Glutamatergic neuron (in vitro differentiated cells): ENCODE measurements around the gene FOXO1. TPM values are rescaled to one million over a fixed set of nuclear protein-coding genes. Genes with fewer than 3 reads are reported as not detected.

Experiments
- DNase-seq: peaks from one replicate; pipeline ENCODE4 v3.0.0; 2022
- H3K27ac Mint-ChIP-seq: one replicate; pipeline ENCODE4 v1.8.0; 2020; ENCODE audit warnings: mild to moderate bottlenecking, mixed read lengths, inconsistent platforms; ENCODE audit not compliant: unreplicated experiment
- H3K27me3 Mint-ChIP-seq: one replicate; pipeline ENCODE4 v1.8.0; 2020; ENCODE audit warnings: mild to moderate bottlenecking, moderate library complexity, mixed read lengths, inconsistent platforms; ENCODE audit not compliant: unreplicated experiment
- H3K36me3 Mint-ChIP-seq: one replicate; pipeline ENCODE4 v1.8.0; 2020; ENCODE audit warnings: mild to moderate bottlenecking, mixed read lengths, inconsistent platforms; ENCODE audit not compliant: unreplicated experiment
- H3K4me1 Mint-ChIP-seq: one replicate; pipeline ENCODE4 v1.8.0; 2020; ENCODE audit warnings: mild to moderate bottlenecking, low read depth, mixed read lengths, inconsistent platforms; ENCODE audit not compliant: unreplicated experiment
- H3K4me3 Mint-ChIP-seq: one replicate; pipeline ENCODE4 v1.8.0; 2020; ENCODE audit warnings: mild to moderate bottlenecking, mixed read lengths, inconsistent platforms; ENCODE audit not compliant: unreplicated experiment
- H3K9me3 Mint-ChIP-seq: one replicate; pipeline ENCODE4 v1.8.0; 2020; ENCODE audit warnings: mild to moderate bottlenecking, moderate library complexity, mixed read lengths, inconsistent platforms; ENCODE audit not compliant: unreplicated experiment
- CTCF ChIP-seq: fragments of 200-600 bp; sonication (generic); IDR thresholded peaks from one replicate; pipeline ENCODE4 v1.5.0; 2021; ENCODE audit not compliant: partially characterized antibody, unreplicated experiment
- total RNA-seq: library from RNA; stranded (reverse); fragmentation: NEBNext Ultra II Directional; extraction: Animal tissue kit (Norgen Biotek cat#: 25700); gene quantifications from one replicate; pipeline ENCODE4 v1.2.1, GENCODE V29; 2021; ENCODE audit not compliant: unreplicated experiment

Gene FOXO1
- total RNA-seq, 1 donor from 2014 or later = 1.4 TPM

DNA sequence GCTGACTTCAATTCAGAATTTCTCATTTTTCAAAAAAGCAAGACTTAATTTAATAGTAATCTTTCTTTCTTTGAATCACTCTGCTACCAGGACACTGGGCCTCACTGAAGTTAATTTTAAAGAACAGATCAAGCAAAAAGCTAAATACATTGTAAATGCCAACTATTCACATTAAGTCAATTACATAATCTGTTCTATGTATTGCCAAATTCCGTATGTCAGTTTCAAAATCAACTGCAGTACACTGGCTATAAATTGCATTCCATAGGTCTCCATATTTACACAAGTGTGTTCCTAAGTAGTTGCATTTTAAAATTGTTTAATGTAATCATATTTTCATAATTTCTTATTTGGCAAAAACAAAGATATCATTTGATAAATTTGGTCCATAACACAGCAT, 10.1 kb downstream of the FOXO1 start:
- Mint-ChIP-seq H3K36me3 (no peaks in the 10 kb centered on the region), H3K4me3 (no peak overlapping the region), H3K27ac (no peak overlapping the region), H3K4me1 (no peaks in the 10 kb centered on the region), H3K27me3 (no peaks in the 10 kb centered on the region), H3K9me3 (peaks cover 3% of the 10 kb centered on the region)
- no peak for TF ChIP-seq CTCF
- DNase-seq = no peak

DNA sequence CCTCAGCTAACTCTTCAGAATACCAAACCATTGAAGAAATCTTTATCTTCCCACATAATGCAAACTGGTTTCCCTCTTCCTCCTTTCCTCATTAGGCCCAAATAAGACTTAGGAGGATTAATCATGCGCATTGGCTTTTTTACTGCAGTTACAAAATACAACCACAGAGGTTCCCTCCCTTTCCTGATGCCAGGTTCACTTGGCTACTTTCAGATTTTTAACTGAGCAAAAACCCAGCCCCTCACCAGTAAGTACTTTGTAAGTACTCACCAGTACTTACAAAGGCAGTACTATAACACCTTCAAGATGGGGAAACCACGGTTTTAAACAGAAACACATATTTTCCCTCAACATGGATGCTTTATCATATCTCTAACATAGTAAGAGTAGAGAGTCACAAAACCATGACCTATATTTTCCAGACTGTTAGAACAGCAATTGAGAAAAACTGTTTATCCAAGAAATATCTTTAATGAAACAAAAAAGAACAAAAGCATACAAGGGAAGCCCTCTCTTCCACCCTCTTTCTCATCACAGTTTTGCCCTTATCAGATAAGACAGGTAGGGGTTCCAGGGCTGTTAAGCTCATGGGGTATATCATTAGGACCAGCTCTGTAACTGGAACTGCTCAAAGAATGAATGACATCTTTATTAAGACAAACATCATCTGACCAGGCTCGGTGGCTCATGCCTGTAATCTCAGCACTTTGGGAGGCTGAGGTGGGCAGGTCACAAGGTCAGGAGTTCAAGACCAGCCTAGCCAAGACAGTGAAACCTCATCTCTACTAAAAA, 12.7 kb downstream of the FOXO1 start:
- H3K9me3 Mint-ChIP-seq = peaks cover 3% of the 10 kb centered on the region
- no peak overlapping the region for H3K27ac Mint-ChIP-seq
- no peak for TF ChIP-seq CTCF
- no peak overlapping the region for H3K4me3 Mint-ChIP-seq
- DNase-seq = no peak
- no peaks in the 10 kb centered on the region for H3K4me1 Mint-ChIP-seq
- no peaks in the 10 kb centered on the region for H3K27me3 Mint-ChIP-seq
- H3K36me3 Mint-ChIP-seq = no peaks in the 10 kb centered on the region

DNA sequence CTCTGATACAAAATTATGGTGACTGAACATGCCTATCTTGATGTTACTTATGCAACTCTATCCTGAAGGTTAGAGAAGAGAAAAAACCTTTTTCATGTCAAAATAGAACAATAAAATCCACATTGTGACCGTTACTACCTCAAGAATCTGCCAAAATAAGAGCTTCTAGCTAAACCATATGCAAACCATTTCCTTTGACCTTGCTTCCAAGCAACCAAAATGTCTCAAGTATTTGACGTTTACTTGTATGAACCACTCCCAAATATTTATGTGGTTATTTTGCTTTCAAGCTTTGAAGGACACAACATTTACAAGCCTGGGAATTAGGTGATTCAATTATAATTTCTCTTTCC, 13.9 kb downstream of the FOXO1 start:
- H3K4me1 Mint-ChIP-seq = no peaks in the 10 kb centered on the region

GRCh38 chr13:40651866-40652587, 14.4 kb downstream of the FOXO1 start:
- Mint-ChIP-seq H3K36me3 (no peaks in the 10 kb centered on the region), H3K4me1 (no peaks in the 10 kb centered on the region), H3K4me3 (no peak overlapping the region), H3K9me3 (no peaks in the 10 kb centered on the region), H3K27me3 (no peaks in the 10 kb centered on the region), H3K27ac (no peak overlapping the region)
- TF ChIP-seq CTCF = no peak
- DNase-seq = no peak

More for the DNA sequence above, 13.9 kb downstream of the FOXO1 start:
- H3K27ac Mint-ChIP-seq = no peak overlapping the region
- H3K36me3 Mint-ChIP-seq = no peaks in the 10 kb centered on the region
- DNase-seq = no peak
- no peaks in the 10 kb centered on the region for H3K27me3 Mint-ChIP-seq
- no peaks in the 10 kb centered on the region for H3K9me3 Mint-ChIP-seq
- TF ChIP-seq CTCF = no peak
- H3K4me3 Mint-ChIP-seq = no peak overlapping the region

GRCh38 chr13:40648841-40649240, 17.6 kb downstream of the FOXO1 start:
- Mint-ChIP-seq H3K4me1 (peaks cover 2% of the 10 kb centered on the region), H3K9me3 (no peaks in the 10 kb centered on the region), H3K27me3 (no peaks in the 10 kb centered on the region), H3K27ac (no peak overlapping the region), H3K4me3 (no peak overlapping the region), H3K36me3 (no peaks in the 10 kb centered on the region)
- TF ChIP-seq CTCF = no peak
- no peak for DNase-seq
